HepG2 (cell line): ENCODE results near the gene BCL11B. TPM values are rescaled to one million over a fixed set of nuclear protein-coding genes. Genes with fewer than 3 reads are reported as not detected.

Experiments used
- ATAC-seq: fragments of 200-7000 bp; cut with Tn5 transposase; 3 replicates; pipeline ENCODE4 v1.9.1; 2020; ENCODE audit warnings: mild to moderate bottlenecking, moderate library complexity
- BruUV-seq: library from RNA; stranded (reverse); fragments of 400-500 nt; replicated peaks from 2 replicates; lab custom pipeline; 2021; lab: Mats Ljungman, UMichigan
- CTCF ChIA-PET: fragments of 300-600 bp; formaldehyde crosslinking; extraction: SDS; loops from one replicate; lab custom pipeline; 2021; ENCODE audit warnings: low total read pairs, inconsistent platforms, low intra/inter-chr PET ratio; lab: Yijun Ruan, JAX
- POLR2A ChIA-PET: fragments of 350-600 bp; sonication (Branson Sonifier 250); formaldehyde crosslinking; loops from one replicate; lab custom pipeline; 2020; ENCODE audit warnings: antibody characterized with exemption, inconsistent platforms; lab: Yijun Ruan, JAX
- DNase-seq: peaks from one replicate; pipeline ENCODE4 v3.0.0-alpha.2; 2015; ENCODE audit warnings: low spot score
- FAIRE-seq: peaks from 3 replicates; lab custom pipeline; 2011; peaks lifted over from hg19 to GRCh38; lab: Jason Lieb, UNC
- H2AFZ ChIP-seq: one replicate; pipeline ENCODE4 v1.6.1; 2011; ENCODE audit warnings: low read length, inconsistent platforms
- H3K27ac ChIP-seq: fragments of 300-600 bp; 3 replicates; pipeline ENCODE4 v1.8.0; 2011; ENCODE audit warnings: mixed run types, mild to moderate bottlenecking, mixed read lengths, low read length, inconsistent platforms; ENCODE audit not compliant: insufficient read depth; ENCODE audit errors: extremely low read length
- H3K27me3 ChIP-seq, 2 experiments: fragments of 200-600 bp in 1 of 2; 2 replicates in 1 of 2; 3 replicates in 1 of 2; pipeline versions ENCODE4 v1.6.0 to v1.8.0; 2011; ENCODE audit warnings: low read length in 2 of 2, mild to moderate bottlenecking in 2 of 2, moderate library complexity in 2 of 2, inconsistent platforms in 1 of 2; ENCODE audit not compliant: insufficient read depth in 2 of 2, control insufficient read depth in 1 of 2
- H3K36me3 ChIP-seq, 2 experiments: fragments of 200-600 bp in 1 of 2; replicated peaks in 1 of 2; 2 replicates in 1 of 2; 3 replicates in 1 of 2; pipeline versions ENCODE4 v1.5.1 to v1.8.0; 2011; ENCODE audit warnings: low read length in 2 of 2, inconsistent platforms in 1 of 2; ENCODE audit not compliant: insufficient read depth in 2 of 2, control insufficient read depth in 1 of 2
- H3K4me1 ChIP-seq: 2 replicates; pipeline ENCODE4 v1.5.1; 2012; ENCODE audit warnings: low read length, inconsistent platforms; ENCODE audit not compliant: insufficient read depth
- H3K4me2 ChIP-seq: 2 replicates; pipeline ENCODE4 v1.6.0; 2011; ENCODE audit warnings: low read depth, low read length, inconsistent platforms
- H3K4me3 ChIP-seq, 3 experiments: fragments of 200-600 bp in 1 of 3; sonication (generic), shearing (Covaris generic) in 1 of 3; replicated peaks in 1 of 3; 2 replicates each; pipeline ENCODE4 v1.5.1; 2011 to 2016; ENCODE audit warnings: low read length in 3 of 3, inconsistent platforms in 2 of 3, low read depth in 2 of 3, mild to moderate bottlenecking in 2 of 3, control low read depth in 1 of 3, mixed read lengths in 1 of 3; ENCODE audit not compliant: insufficient read depth in 1 of 3
- H3K79me2 ChIP-seq: one replicate; pipeline ENCODE4 v1.6.1; 2011; ENCODE audit warnings: low read length, inconsistent platforms; ENCODE audit not compliant: insufficient read depth
- H3K9ac ChIP-seq: 2 replicates; pipeline ENCODE4 v1.6.0; 2011; ENCODE audit warnings: mild to moderate bottlenecking, low read depth, low read length, inconsistent platforms; ENCODE audit not compliant: insufficient read depth
- H3K9me3 ChIP-seq: 2 replicates; pipeline ENCODE4 v1.5.1; 2012; ENCODE audit warnings: mild to moderate bottlenecking, low read length
- H4K20me1 ChIP-seq: 2 replicates; pipeline ENCODE4 v1.6.0; 2011; ENCODE audit warnings: inconsistent platforms, mild to moderate bottlenecking, low read length, moderate library complexity; ENCODE audit not compliant: insufficient read depth
- ATF7-NPFF ChIP-seq: sonication (generic); formaldehyde crosslinking; IDR thresholded peaks from 2 replicates; pipeline ENCODE4 v1.8.1; 2023; ENCODE audit warnings: mild to moderate bottlenecking, low read depth, missing genetic modification reagents, moderate library complexity
- DNMT3B ChIP-seq: conservative IDR thresholded peaks from 2 replicates; pipeline ENCODE4 v1.6.1; 2016; ENCODE audit warnings: missing biosample characterization, control low read depth
- HNRNPUL1 ChIP-seq: fragments of 200-400 bp; formaldehyde crosslinking; IDR thresholded peaks from 2 replicates; pipeline ENCODE4 v1.6.1; 2017; ENCODE audit warnings: low read depth, mild to moderate bottlenecking, low read length, moderate library complexity
- KDM1A ChIP-seq: IDR thresholded peaks from 2 replicates; pipeline ENCODE4 v1.6.1; 2016; ENCODE audit warnings: missing compliant biosample characterization
- NCOA5 ChIP-seq: sonication (generic); formaldehyde crosslinking; IDR thresholded peaks from 2 replicates; pipeline ENCODE4 v1.4.0; 2020; ENCODE audit warnings: missing genetic modification reagents
- NFE2L2 ChIP-seq: fragments of 150-350 bp; IDR thresholded peaks from 2 replicates; pipeline ENCODE4 v1.6.1; 2014; ENCODE audit warnings: low read length
- NFIB ChIP-seq: sonication (generic); formaldehyde crosslinking; IDR thresholded peaks from 2 replicates; pipeline ENCODE4 v1.9.0; 2021; ENCODE audit warnings: missing genetic modification reagents, mild to moderate bottlenecking, borderline replicate concordance
- PHF21A ChIP-seq: sonication (generic); formaldehyde crosslinking; IDR thresholded peaks from 2 replicates; pipeline ENCODE4 v1.5.0; 2020; ENCODE audit warnings: mild to moderate bottlenecking, missing genetic modification reagents
- RBM22 ChIP-seq: fragments of 200-400 bp; formaldehyde crosslinking; optimal IDR thresholded peaks from 2 replicates; pipeline ENCODE3; 2017; ENCODE audit warnings: mild to moderate bottlenecking, low read length, moderate library complexity
- SMYD3 ChIP-seq: sonication (generic); formaldehyde crosslinking; IDR thresholded peaks from 2 replicates; pipeline ENCODE4 v1.8.1; 2023; ENCODE audit warnings: mild to moderate bottlenecking, missing genetic modification reagents
- SNAI1 ChIP-seq: sonication (generic); formaldehyde crosslinking; IDR thresholded peaks from 2 replicates; pipeline ENCODE4 v1.5.0; 2020; ENCODE audit warnings: mild to moderate bottlenecking, missing genetic modification reagents, borderline replicate concordance
- SNRNP70 ChIP-seq: fragments of 200-400 bp; formaldehyde crosslinking; IDR thresholded peaks from 2 replicates; pipeline ENCODE4 v1.6.1; 2017; ENCODE audit warnings: mild to moderate bottlenecking, low read depth, low read length, moderate library complexity
- ZFX ChIP-seq: sonication (generic); formaldehyde crosslinking; IDR thresholded peaks from 2 replicates; pipeline ENCODE4 v1.4.0; 2020; ENCODE audit warnings: mild to moderate bottlenecking, low read depth, missing genetic modification reagents, moderate library complexity
- ZKSCAN1 ChIP-seq: fragments of 150-350 bp; IDR thresholded peaks from 2 replicates; pipeline ENCODE4 v1.6.1; 2014; ENCODE audit warnings: low read length
- ZNF30 ChIP-seq: sonication (generic); formaldehyde crosslinking; IDR thresholded peaks from 2 replicates; pipeline ENCODE4 v1.5.0; 2020; ENCODE audit warnings: mild to moderate bottlenecking, missing genetic modification reagents
- ZNF383 ChIP-seq: sonication (generic); formaldehyde crosslinking; IDR thresholded peaks from 2 replicates; pipeline ENCODE4 v1.4.0; 2020; ENCODE audit warnings: missing genetic modification reagents, mild to moderate bottlenecking, borderline replicate concordance
- ZNF547 ChIP-seq: sonication (generic); formaldehyde crosslinking; IDR thresholded peaks from 2 replicates; pipeline ENCODE4 v1.5.1; 2020; ENCODE audit warnings: mild to moderate bottlenecking, missing genetic modification reagents
- ZNF616 ChIP-seq: sonication (generic); formaldehyde crosslinking; IDR thresholded peaks from 2 replicates; pipeline ENCODE4 v1.5.0; 2020; ENCODE audit warnings: low read depth, mild to moderate bottlenecking, missing genetic modification reagents
- ZNF788 ChIP-seq: sonication (generic); formaldehyde crosslinking; IDR thresholded peaks from 2 replicates; pipeline ENCODE4 v1.5.0; 2020; ENCODE audit warnings: mild to moderate bottlenecking, missing genetic modification reagents, borderline replicate concordance
- WGBS: methylation state at CpG from one replicate; pipeline ENCODE4 v1.1.6; 2017; ENCODE audit warnings: low lambda C conversion rate; 5-methylcytosine and 5-hydroxymethylcytosine counted together
- in situ Hi-C: cut with HindIII; loops from 2 replicates; pipeline ENCODE4 v1.10.0; 2017; ENCODE audit warnings: low pct_unique_long_range_greater_than_20kb; ENCODE audit not compliant: extremely low pct_ligation_motif_present
- intact Hi-C: fragments of 100-400 bp; cut with micrococcal nuclease; formaldehyde crosslinking; loops from one replicate; pipeline ENCODE4 v1.10.0; 2022; ENCODE audit not compliant: unreplicated experiment
- polyA plus RNA-seq, 8 experiments: library from polyadenylated mRNA; depleted of rRNA in 3 of 8; stranded (reverse) in 7 of 8; unstranded in 1 of 8; fragments of >200 nt; fragmentation: Illumina TruSeq in 4 of 8; extraction: Trizol in 4 of 8; gene quantifications; 2 replicates each; pipeline versions ENCODE4 v1.2.1 to v1.2.3, GENCODE V29; 2011 to 2016; ENCODE audit warnings: low read depth in 4 of 8, missing spikeins in 1 of 8, mixed read lengths in 1 of 8; ENCODE audit not compliant: insufficient read depth in 1 of 8
- total RNA-seq, 5 experiments: library from RNA; depleted of rRNA; stranded (reverse); fragments of >200 nt; fragmentation: Illumina TruSeq; extraction: Trizol; gene quantifications; 2 replicates each; pipeline ENCODE4 v1.2.3, GENCODE V29; 2016; ENCODE audit warnings: low read depth in 1 of 5
- TF ChIP-seq, protein P1 (sequence below): sonication (generic); formaldehyde crosslinking; conservative IDR thresholded peaks from 2 replicates; pipeline ENCODE4 v1.4.0; 2020; ENCODE audit warnings: missing genetic modification reagents
- TF ChIP-seq, protein P2 (sequence below), 2 experiments: fragments of 450-650 bp in 1 of 2; sonication (generic) in 1 of 2; formaldehyde crosslinking; IDR thresholded peaks; 2 replicates each; pipeline versions ENCODE4 v1.5.0 to v1.8.0; 2020 to 2022; ENCODE audit warnings: mild to moderate bottlenecking in 1 of 2, missing genetic modification reagents in 1 of 2

The BCL11B gene
- total and polyA plus RNA-seq, 2 of the 13 experiments (the other 11 are each of a cell fraction or from before 2014, with no cell fraction given), result not detected

DNA sequence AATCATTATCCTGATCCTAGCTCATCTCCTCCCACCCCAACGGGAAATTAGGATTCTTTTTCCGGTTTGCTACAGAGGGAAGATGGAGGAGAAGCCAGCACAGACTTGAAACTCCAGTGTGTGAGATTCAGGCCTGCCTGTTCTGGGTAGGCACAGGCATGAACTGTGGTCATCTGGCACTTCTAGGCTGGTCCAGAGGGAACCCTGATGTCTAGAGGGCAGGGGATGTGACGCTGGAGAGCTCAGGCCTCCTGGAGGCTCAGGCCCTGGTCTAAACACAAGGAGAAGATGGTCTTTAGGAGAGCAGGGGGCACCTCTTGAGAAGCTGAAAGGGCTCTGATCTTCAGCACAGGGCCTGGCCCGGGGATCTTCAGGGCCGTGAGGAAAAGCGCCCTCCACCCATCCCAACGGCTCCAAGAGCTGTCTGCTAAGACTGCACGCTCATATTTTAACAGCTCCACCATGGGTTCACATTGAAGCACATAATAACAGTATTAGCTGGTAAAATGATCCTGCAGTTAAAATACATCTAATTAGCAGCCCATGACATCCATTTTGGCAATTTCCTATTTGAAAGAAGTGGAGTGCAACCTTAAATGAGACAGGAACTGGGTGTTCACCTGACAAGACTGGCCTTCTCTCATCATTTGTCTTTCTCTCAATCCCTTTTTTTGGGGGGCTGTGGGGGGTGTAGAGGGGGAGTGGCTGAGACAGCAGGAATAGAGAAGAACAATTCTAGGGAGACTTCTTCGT is 35.4 kb downstream of the BCL11B start (continued):
- TF ChIP-seq, protein P1, sequence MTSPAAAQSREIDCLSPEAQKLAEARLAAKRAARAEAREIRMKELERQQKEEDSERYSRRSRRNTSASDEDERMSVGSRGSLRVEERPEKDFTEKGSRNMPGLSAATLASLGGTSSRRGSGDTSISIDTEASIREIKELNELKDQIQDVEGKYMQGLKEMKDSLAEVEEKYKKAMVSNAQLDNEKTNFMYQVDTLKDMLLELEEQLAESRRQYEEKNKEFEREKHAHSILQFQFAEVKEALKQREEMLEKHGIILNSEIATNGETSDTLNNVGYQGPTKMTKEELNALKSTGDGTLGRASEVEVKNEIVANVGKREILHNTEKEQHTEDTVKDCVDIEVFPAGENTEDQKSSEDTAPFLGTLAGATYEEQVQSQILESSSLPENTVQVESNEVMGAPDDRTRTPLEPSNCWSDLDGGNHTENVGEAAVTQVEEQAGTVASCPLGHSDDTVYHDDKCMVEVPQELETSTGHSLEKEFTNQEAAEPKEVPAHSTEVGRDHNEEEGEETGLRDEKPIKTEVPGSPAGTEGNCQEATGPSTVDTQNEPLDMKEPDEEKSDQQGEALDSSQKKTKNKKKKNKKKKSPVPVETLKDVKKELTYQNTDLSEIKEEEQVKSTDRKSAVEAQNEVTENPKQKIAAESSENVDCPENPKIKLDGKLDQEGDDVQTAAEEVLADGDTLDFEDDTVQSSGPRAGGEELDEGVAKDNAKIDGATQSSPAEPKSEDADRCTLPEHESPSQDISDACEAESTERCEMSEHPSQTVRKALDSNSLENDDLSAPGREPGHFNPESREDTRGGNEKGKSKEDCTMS (CRISPR knock-in tag), result no peak
- TF ChIP-seq ZNF616 (CRISPR knock-in tag) (no peak), ZKSCAN1 (no peak), HNRNPUL1 (no peak), SNAI1 (CRISPR knock-in tag) (no peak), ZNF30 (CRISPR knock-in tag) (no peak), ATF7-NPFF (CRISPR knock-in tag) (no peak), NFE2L2 (no peak)

DNA sequence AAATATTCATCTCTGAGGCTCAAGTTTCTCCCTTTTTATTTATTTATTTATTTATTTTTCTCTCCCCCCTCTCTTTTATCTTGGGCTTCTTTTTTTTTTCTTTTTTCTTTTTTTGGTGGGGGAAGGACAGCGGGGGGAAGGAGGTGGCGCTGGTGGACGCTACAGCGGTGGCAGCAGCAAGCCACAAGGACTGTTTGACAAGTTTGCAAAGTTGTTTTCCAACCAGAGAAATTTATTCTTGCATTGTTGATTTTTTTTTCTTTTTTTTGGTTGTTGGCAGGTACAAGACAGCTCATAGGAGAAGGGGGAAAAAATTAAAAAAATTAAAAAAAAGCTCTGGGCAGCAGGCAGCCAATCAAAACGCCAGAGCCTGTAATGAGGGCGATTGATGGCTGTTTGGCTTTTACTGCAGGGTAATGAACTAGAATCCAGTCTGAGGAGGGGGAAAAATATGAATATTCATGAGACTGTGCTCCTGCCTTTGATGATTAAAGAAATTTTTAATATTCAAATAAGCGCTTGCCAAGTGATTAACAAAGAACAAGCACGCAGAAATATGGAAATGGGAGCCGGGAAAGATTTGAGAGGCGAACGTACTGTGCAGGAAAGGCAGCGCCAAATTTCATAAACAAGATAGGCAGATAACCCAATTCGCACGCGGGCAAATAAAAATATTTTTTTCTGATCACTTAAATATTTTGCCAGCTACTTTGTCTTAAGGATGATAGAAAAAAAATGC is 36.2 kb downstream of the BCL11B start:
- Histone ChIP-seq H3K4me3 (no peak overlapping the region), H3K36me3 (no peaks in the 10 kb centered on the region), H4K20me1 (no peaks in the 10 kb centered on the region), H3K79me2 (no peaks in the 10 kb centered on the region), H3K27me3 (peaks cover 2 to 45% of the 10 kb centered on the region in 2 experiments; a peak in 1 of 5 replicates), H2AFZ (no peak overlapping the region), H3K27ac (no peak overlapping the region), H3K4me1 (no peaks in the 10 kb centered on the region), H3K4me2 (no peak overlapping the region), H3K9me3 (no peaks in the 10 kb centered on the region), H3K9ac (no peak overlapping the region)
- FAIRE-seq, result no peak
- in situ Hi-C loops, result no loop called here
- 39% methylated on average over 15 of the region's 15 CpGs for WGBS
- CTCF ChIA-PET, result no interaction called here
- BruUV-seq, result no TSS peak
- intact Hi-C loops, result no loop called here
- no peak for ATAC-seq
- POLR2A ChIA-PET, result no interaction called here
- DNase-seq, result no peak
- TF ChIP-seq SNRNP70 (no peak), PHF21A (no peak), ZNF788 (CRISPR knock-in tag) (no peak), NCOA5 (CRISPR knock-in tag) (no peak), ZFX (CRISPR knock-in tag) (no peak), DNMT3B (no peak), KDM1A (no peak), ZNF383 (CRISPR knock-in tag) (no peak), SMYD3 (CRISPR knock-in tag) (no peak), ZNF547 (CRISPR knock-in tag) (no peak), NFIB (CRISPR knock-in tag) (no peak), RBM22 (no peak)
- TF ChIP-seq, protein P2, sequence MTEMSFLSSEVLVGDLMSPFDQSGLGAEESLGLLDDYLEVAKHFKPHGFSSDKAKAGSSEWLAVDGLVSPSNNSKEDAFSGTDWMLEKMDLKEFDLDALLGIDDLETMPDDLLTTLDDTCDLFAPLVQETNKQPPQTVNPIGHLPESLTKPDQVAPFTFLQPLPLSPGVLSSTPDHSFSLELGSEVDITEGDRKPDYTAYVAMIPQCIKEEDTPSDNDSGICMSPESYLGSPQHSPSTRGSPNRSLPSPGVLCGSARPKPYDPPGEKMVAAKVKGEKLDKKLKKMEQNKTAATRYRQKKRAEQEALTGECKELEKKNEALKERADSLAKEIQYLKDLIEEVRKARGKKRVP (CRISPR knock-in tag; IDR thresholded peaks at IDR 0.05), result no peak
